HG03520 (cell line): ENCODE measurements around the gene NXNL1.
"Not testable (repeated sequence)": the region's sequence is repeated elsewhere in the genome, so short reads cannot be mapped to it uniquely, and the experiment has no call there.

Experiments
- ATAC-seq: cut with Tn5 transposase; IDR thresholded peaks from one replicate; pipeline ENCODE4 v1.9.1; 2021; ENCODE audit warnings: mild to moderate bottlenecking, moderate library complexity; ENCODE audit not compliant: unreplicated experiment

NXNL1 gene, protein sequence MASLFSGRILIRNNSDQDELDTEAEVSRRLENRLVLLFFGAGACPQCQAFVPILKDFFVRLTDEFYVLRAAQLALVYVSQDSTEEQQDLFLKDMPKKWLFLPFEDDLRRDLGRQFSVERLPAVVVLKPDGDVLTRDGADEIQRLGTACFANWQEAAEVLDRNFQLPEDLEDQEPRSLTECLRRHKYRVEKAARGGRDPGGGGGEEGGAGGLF

GRCh38 chr19:17460372-17461230, at the start of gene NXNL1:
Gene NXNL1, minus strand, starts transcription at chr19:17460926. Its CDS starts 57 bp downstream, at chr19:17460869.
- no peak for ATAC-seq

DNA sequence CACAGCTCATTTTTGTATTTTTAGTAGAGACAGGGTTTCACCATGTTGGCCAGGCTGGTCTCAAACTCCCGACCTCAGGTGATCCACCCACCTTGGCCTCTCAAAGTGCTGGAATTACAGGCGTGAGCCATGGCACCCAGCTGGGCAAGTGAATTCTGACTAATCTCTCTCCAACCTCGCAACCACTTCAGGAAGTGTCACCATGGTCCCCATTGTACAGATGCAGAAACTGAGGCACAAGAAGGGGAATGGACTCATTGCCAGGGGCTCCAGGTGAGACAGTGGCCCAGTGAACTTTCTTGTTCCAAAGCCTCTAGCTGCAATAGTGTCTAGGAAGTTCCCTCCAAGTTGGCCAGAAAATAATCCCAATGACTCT, 47.8 kb upstream of the NXNL1 start:
- ATAC-seq: not testable (repeated sequence)

DNA sequence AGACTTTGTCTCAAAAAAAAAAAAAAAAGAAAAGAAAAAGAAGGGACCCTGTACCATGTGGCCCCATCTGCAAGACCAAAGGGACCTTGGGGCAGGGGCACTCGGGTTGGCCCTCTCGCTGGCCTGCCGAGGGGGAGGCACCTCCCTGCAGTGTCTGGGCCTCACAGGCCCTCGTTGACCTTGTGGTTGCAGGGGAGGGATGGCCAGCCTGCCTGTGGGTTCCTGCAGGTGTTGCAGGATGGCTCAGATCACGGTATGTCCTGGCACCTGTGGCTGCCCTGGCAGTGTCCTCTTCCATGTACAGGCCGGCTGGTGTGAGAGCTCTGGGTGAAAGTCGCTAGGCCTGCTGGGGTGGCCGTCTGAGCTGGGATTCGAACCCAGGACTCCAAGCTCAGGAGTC, 46.0 kb upstream of the NXNL1 start:
- ATAC-seq: no peak

DNA sequence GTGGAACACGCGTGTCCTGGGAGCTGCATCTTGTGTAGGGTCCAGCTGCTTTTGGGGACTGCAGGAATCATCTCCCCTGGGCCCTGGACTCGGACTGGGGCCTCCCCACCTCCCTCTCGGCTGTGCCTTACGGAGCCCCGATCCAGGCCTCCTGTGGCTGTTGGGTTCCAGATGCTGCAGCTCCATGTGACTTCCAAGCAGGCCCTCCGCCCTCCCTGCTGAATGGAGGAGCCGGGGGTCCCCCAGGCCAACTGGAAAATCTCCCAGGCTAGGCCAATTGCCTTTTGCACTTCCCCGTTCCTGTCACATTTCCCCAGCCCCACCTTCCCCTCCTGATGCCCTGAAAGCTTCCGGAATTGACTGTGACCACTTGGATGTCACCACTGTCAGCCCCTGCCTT, 44.5 kb upstream of the NXNL1 start:
- ATAC-seq: no peak

- no peak for ATAC-seq
These were observed 43.7 kb upstream of the NXNL1 start for GRCh38 chr19:17504456-17504855.

- no peak for ATAC-seq
These were observed 43.3 kb upstream of the NXNL1 start for GRCh38 chr19:17504030-17504429.

- ATAC-seq: no peak
These were observed 42.5 kb upstream of the NXNL1 start for GRCh38 chr19:17503240-17503639.

DNA sequence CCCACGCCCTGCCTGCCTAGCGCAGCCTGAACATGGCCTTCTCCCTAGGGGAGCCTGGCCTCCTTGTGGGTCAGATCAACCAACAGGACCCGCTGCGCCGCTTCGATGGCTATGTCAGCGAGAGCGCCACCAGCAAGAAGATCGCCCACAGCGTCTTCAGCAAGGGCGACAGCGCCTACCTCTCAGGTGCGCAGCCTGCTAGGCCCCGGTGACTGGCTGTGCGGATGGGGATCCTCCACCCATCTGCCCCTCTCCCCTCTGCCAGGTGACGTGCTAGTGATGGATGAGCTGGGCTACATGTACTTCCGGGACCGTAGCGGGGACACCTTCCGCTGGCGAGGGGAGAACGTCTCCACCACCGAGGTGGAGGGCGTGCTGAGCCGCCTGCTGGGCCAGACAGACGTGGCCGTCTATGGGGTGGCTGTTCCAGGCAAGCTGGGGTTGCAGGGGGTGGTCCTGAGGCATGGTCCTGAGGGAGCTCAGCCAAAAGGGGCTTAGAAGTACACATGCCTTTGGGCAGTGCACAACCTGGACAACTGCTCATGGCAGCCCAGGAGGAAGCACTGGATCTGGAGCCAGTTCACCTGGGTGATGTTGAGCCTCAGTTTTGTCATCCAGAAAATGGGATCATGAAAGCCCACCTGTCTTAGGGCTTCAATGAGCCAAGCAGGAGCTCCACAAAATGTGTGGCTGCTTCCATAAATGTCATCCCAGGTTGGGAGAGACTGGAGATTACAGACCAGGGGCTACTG, 39.9 kb upstream of the NXNL1 start:
- ATAC-seq: no peak

- no peak for ATAC-seq
These were observed 39.1 kb upstream of the NXNL1 start for GRCh38 chr19:17499648-17500446.

- not testable (repeated sequence) for ATAC-seq
These were observed 38.3 kb upstream of the NXNL1 start for GRCh38 chr19:17499025-17499424.

- ATAC-seq: no peak
These were observed 36.5 kb upstream of the NXNL1 start for GRCh38 chr19:17497149-17497798.

- ATAC-seq: no peak
These were observed 35.7 kb upstream of the NXNL1 start for GRCh38 chr19:17496337-17496997.

GRCh38 chr19:17495639-17496296, 35.0 kb upstream of the NXNL1 start:
- ATAC-seq: no peak

GRCh38 chr19:17491287-17491686, 30.6 kb upstream of the NXNL1 start:
- no peak for ATAC-seq

DNA sequence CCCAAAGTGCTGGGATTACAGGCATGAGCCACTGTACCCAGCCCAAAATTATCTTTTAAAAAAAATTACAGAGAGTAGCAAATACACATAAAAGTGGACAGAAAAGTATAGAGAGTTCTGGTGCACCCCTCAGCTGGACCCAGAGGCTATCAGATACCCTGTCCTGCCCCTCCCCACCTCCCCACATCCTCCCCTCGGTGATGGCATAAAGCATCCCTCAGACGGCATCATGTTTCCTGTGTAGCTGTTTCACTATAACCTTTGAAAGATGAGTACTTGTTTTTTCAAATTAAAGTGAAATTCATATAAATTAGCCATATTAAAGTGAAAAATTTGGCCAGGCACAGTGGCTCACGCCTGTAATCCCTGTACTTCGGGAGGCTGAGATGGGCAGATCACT, 29.7 kb upstream of the NXNL1 start:
- no peak for ATAC-seq

- no peak for ATAC-seq
These were observed 28.8 kb upstream of the NXNL1 start for GRCh38 chr19:17489392-17490030.

- ATAC-seq: no peak
These were observed 28.1 kb upstream of the NXNL1 start for GRCh38 chr19:17488593-17489391.
